NT2/D1 (cell line): ENCODE results near the gene ZNRF1.

Experiments
- SUZ12 ChIP-seq: IDR thresholded peaks from 2 replicates; pipeline ENCODE4 v1.6.1; 2011; ENCODE audit not compliant: insufficient read length, insufficient read depth; ENCODE audit errors: extremely low read depth
- YY1 ChIP-seq: IDR thresholded peaks from 2 replicates; pipeline ENCODE4 v1.6.1; 2011; ENCODE audit not compliant: insufficient read length, insufficient read depth
- ZNF274 ChIP-seq: IDR thresholded peaks from 2 replicates; pipeline ENCODE4 v1.6.1; 2011; ENCODE audit warnings: mild to moderate bottlenecking, low read depth, low read length

DNA sequence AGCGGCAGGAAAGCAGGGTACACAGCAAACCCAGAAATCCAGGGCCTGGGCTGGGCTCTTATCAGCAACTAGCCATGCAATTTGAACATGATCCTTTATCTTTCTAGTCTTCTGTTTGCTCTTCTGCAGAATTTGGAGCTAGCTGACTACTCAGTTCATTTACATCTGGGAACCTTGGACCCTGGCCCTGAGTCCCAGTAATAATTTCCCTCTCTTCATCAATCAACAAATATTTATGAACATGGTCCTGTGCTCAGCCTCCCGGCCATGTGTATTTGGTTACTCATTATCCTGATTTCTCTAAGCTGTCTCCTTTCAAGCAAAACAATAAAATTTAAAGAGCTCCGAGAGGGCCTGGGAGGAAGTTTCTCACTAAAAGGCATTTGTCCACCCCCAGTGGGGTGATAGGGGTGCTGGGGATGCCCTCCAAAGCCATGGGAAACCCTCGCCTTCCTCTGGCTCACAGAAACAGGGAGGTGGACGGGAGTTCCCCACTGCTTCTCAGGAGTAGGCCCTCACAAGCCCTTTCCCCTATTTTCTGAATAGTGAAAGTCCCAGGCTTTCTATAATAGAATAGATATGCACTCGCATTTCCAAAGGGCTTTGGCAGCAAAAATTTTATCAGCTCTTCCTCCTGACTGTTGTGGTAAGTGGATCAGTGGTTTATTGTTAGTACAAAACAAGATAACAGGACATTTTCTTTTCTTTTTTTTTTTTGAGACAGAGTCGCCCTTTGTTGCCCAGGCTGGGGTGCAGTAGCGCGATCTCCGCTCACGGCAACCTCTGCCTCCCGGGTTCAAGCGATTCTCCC, 7.0 kb upstream of the ZNRF1 start:
- TF ChIP-seq SUZ12, result no peak
- no peak for TF ChIP-seq YY1
- no peak for TF ChIP-seq ZNF274
